IMR-90 (cell line): ENCODE results near the gene CCSER2. TPM values are rescaled to one million over a fixed set of nuclear protein-coding genes. Genes with fewer than 3 reads are reported as not detected.

Experiments used
- ATAC-seq: fragments of 200-7000 bp; cut with Tn5 transposase; 2 replicates; pipeline ENCODE4 v1.9.1; 2020; ENCODE audit warnings: low read depth, mild to moderate bottlenecking, moderate library complexity
- BruUV-seq: library from RNA; stranded (reverse); fragments of 400-500 nt; replicated peaks from 2 replicates; lab custom pipeline; 2021; lab: Mats Ljungman, UMichigan
- CTCF ChIA-PET: fragments of 300-600 bp; formaldehyde crosslinking; extraction: SDS; loops from one replicate; lab custom pipeline; 2021; ENCODE audit warnings: antibody characterized with exemption; lab: Yijun Ruan, JAX
- POLR2A ChIA-PET: fragments of 300-600 bp; sonication (Branson Sonifier 250); formaldehyde crosslinking; loops from one replicate; lab custom pipeline; 2022; ENCODE audit warnings: antibody characterized with exemption; ENCODE audit not compliant: unreplicated experiment; lab: Charles Lee
- DNase-seq: peaks from one replicate; pipeline ENCODE4 v3.0.0; 2013
- H2AFZ ChIP-seq: replicated peaks from 2 replicates; pipeline ENCODE3; 2013; ENCODE audit warnings: low read length, mild to moderate bottlenecking; ENCODE audit not compliant: poor library complexity
- H2AK5ac ChIP-seq: 2 replicates; pipeline ENCODE4 v1.6.1; 2013; ENCODE audit warnings: low read depth, low read length, inconsistent platforms
- H2AK9ac ChIP-seq: replicated peaks from 2 replicates; pipeline ENCODE3; 2013; ENCODE audit warnings: mild to moderate bottlenecking, low read depth, low read length, moderate library complexity; ENCODE audit not compliant: poor library complexity
- H2BK120ac ChIP-seq: 2 replicates; pipeline ENCODE4 v1.6.1; 2013; ENCODE audit warnings: low read depth, low read length, inconsistent platforms
- H2BK15ac ChIP-seq: 3 replicates; pipeline ENCODE4 v1.6.1; 2013; ENCODE audit warnings: low read depth, low read length, inconsistent platforms
- H2BK20ac ChIP-seq: 2 replicates; pipeline ENCODE4 v1.6.1; 2013; ENCODE audit warnings: low read depth, mild to moderate bottlenecking, inconsistent platforms, low read length, moderate library complexity
- H2BK5ac ChIP-seq: 2 replicates; pipeline ENCODE4 v1.6.1; 2013; ENCODE audit warnings: mild to moderate bottlenecking, low read depth, low read length, inconsistent platforms; ENCODE audit not compliant: poor library complexity, severe bottlenecking
- H3K14ac ChIP-seq: replicated peaks from 2 replicates; pipeline ENCODE4 v1.6.1; 2013; ENCODE audit warnings: low read depth, low read length, inconsistent platforms
- H3K18ac ChIP-seq: 2 replicates; pipeline ENCODE4 v1.6.1; 2013; ENCODE audit warnings: low read depth, low read length, control low read depth
- H3K23ac ChIP-seq: 2 replicates; pipeline ENCODE4 v1.6.1; 2013; ENCODE audit warnings: low read depth, low read length, inconsistent platforms
- H3K27ac ChIP-seq: 2 replicates; pipeline ENCODE4 v1.5.1; 2013; ENCODE audit warnings: mild to moderate bottlenecking, control low read depth, low read length; ENCODE audit not compliant: insufficient read depth
- H3K27me3 ChIP-seq: 2 replicates; pipeline ENCODE4 v1.6.1; 2013; ENCODE audit warnings: low read length; ENCODE audit not compliant: control insufficient read depth, insufficient read depth
- H3K36me3 ChIP-seq: 2 replicates; pipeline ENCODE4 v1.6.1; 2013; ENCODE audit warnings: low read length, mixed read lengths; ENCODE audit not compliant: control insufficient read depth, insufficient read depth
- H3K4ac ChIP-seq: 2 replicates; pipeline ENCODE4 v1.6.1; 2013; ENCODE audit warnings: low read depth, low read length, inconsistent platforms
- H3K4me1 ChIP-seq: 2 replicates; pipeline ENCODE4 v1.6.1; 2013; ENCODE audit warnings: low read length, mixed read lengths; ENCODE audit not compliant: control insufficient read depth, insufficient read depth
- H3K4me2 ChIP-seq: 2 replicates; pipeline ENCODE4 v1.6.1; 2013; ENCODE audit warnings: low read depth, mild to moderate bottlenecking, control low read depth, low read length, moderate library complexity
- H3K4me3 ChIP-seq: 2 replicates; pipeline ENCODE4 v1.5.1; 2013; ENCODE audit warnings: low read depth, mild to moderate bottlenecking, control low read depth, low read length, moderate library complexity; ENCODE audit not compliant: insufficient read depth
- H3K56ac ChIP-seq: 2 replicates; pipeline ENCODE4 v1.6.1; 2013; ENCODE audit warnings: low read length, inconsistent platforms; ENCODE audit not compliant: insufficient read depth; ENCODE audit errors: extremely low read depth
- H3K79me1 ChIP-seq, 2 experiments: 2 replicates each; pipeline ENCODE4 v1.6.1; 2013; ENCODE audit warnings: low read length in 2 of 2, inconsistent platforms in 1 of 2, low read depth in 1 of 2
- H3K9ac ChIP-seq: 2 replicates; pipeline ENCODE4 v1.6.1; 2013; ENCODE audit warnings: low read depth, low read length, control low read depth
- H3K9me1 ChIP-seq: 2 replicates; pipeline ENCODE4 v1.6.1; 2013; ENCODE audit warnings: low read length, inconsistent platforms; ENCODE audit not compliant: insufficient read depth
- H3K9me3 ChIP-seq: 2 replicates; pipeline ENCODE4 v1.6.1; 2013; ENCODE audit warnings: low read length; ENCODE audit not compliant: control insufficient read depth, insufficient read depth
- H4K20me1 ChIP-seq: 2 replicates; pipeline ENCODE4 v1.6.1; 2013; ENCODE audit warnings: low read length, inconsistent platforms; ENCODE audit not compliant: insufficient read depth
- H4K5ac ChIP-seq: 2 replicates; pipeline ENCODE4 v1.6.1; 2013; ENCODE audit warnings: mild to moderate bottlenecking, low read depth, low read length, control low read depth
- H4K8ac ChIP-seq, 2 experiments: 2 replicates each; pipeline ENCODE4 v1.6.1; 2013; ENCODE audit warnings: low read depth in 2 of 2, low read length in 2 of 2, control low read depth in 1 of 2, inconsistent platforms in 1 of 2
- H4K91ac ChIP-seq: 2 replicates; pipeline ENCODE4 v1.6.1; 2013; ENCODE audit warnings: low read depth, low read length, inconsistent platforms; ENCODE audit not compliant: insufficient read depth
- BHLHE40 ChIP-seq: fragments of 150-350 bp; IDR thresholded peaks from 2 replicates; pipeline ENCODE4 v1.6.1; 2016; ENCODE audit warnings: mild to moderate bottlenecking, low read depth, low read length
- CHD1 ChIP-seq: IDR thresholded peaks from 2 replicates; pipeline ENCODE4 v1.6.1; 2012; ENCODE audit warnings: low read depth, low read length, improper control_type of control experiment
- CTCF ChIP-seq: conservative IDR thresholded peaks from 2 replicates; pipeline ENCODE4 v1.5.1; 2012; ENCODE audit warnings: mild to moderate bottlenecking, low read depth, low read length, improper control_type of control experiment
- MXI1 ChIP-seq: IDR thresholded peaks from 2 replicates; pipeline ENCODE4 v1.6.1; 2012; ENCODE audit warnings: low read depth, mild to moderate bottlenecking, low read length, moderate library complexity, borderline replicate concordance
- NFE2L2 ChIP-seq: fragments of 150-350 bp; IDR thresholded peaks from 2 replicates; pipeline ENCODE4 v1.6.1; 2016; ENCODE audit warnings: low read depth, mild to moderate bottlenecking, low read length
- POLR2A ChIP-seq: IDR thresholded peaks from 2 replicates; pipeline ENCODE4 v1.6.1; 2012; ENCODE audit warnings: mild to moderate bottlenecking, low read depth, low read length
- WGBS, 2 experiments: methylation state at CpG; one replicate each; pipeline versions ENCODE4 v1.1.5 to v1.1.7; 2013; ENCODE audit warnings: missing lambda C conversion rate in 2 of 2; ENCODE audit not compliant: insufficient read length in 1 of 2; ENCODE audit errors: extremely low coverage in 2 of 2; 5-methylcytosine and 5-hydroxymethylcytosine counted together
- dilution Hi-C: fragments of 300-500 bp; cut with HindIII; formaldehyde crosslinking; loops from one replicate; pipeline ENCODE4 v1.14.3; 2018; ENCODE audit warnings: low sequenced_read_pairs; ENCODE audit not compliant: unreplicated experiment
- in situ Hi-C: fragments of 300-500 bp; cut with MboI; formaldehyde crosslinking; loops from 3 replicates; pipeline ENCODE4 v1.14.3; 2019; ENCODE audit warnings: low sequenced_read_pairs, inconsistent platforms, mixed read lengths
- intact Hi-C: fragments of 100-400 bp; cut with micrococcal nuclease; formaldehyde crosslinking; loops from 2 replicates; pipeline ENCODE4 v1.10.0; 2022
- polyA plus RNA-seq, 3 experiments: library from polyadenylated mRNA; depleted of rRNA; stranded (reverse); fragments of >200 nt; gene quantifications; 2 replicates each; pipeline ENCODE4 v1.2.3, GENCODE V29; 2012; ENCODE audit warnings: low replicate concordance in 1 of 3
- total RNA-seq: library from RNA; depleted of rRNA; stranded (reverse); fragments of >200 nt; gene quantifications from 2 replicates; pipeline ENCODE4 v1.2.3, GENCODE V29; 2012

The CCSER2 gene
- total and polyA plus RNA-seq, 2 of the 4 experiments (the other 2 are of a cell fraction): 20.4 to 31.7 TPM

GRCh38 chr10:84294766-84295447 is 33.5 kb upstream of the CCSER2 start:
- Histone ChIP-seq H3K18ac (no peak overlapping the region; the same call in 1 of the 2 replicates), H3K4ac (peak overlapping the region; percentile 64; the same call in 1 of the 2 replicates), H4K8ac (no peak overlapping the region), H2BK5ac (peak overlapping the region; percentile 33), H2AK9ac (no peak overlapping the region), H4K5ac (no peak overlapping the region), H3K14ac (0 out of 2 replicates have a peak overlapping the region, but pooled peaks have one; percentile 26), H3K36me3 (no peaks in the 10 kb centered on the region), H3K56ac (no peak overlapping the region), H4K91ac (0 out of 2 replicates have a peak overlapping the region, but pooled peaks have one; percentile 48), H3K4me3 (no peak overlapping the region), H3K27me3 (peaks cover under 1% of the 10 kb centered on the region; the same call in 1 of the 2 replicates), H2BK120ac (peak overlapping the region; percentile 49), H2BK15ac (peak overlapping the region; percentile 70; the same call in 1 of the 3 replicates), H3K27ac (no peak overlapping the region), H3K9me1 (peaks cover 19% of the 10 kb centered on the region), H3K4me1 (peaks cover 13% of the 10 kb centered on the region), H3K79me1 (0 out of 4 replicates have a peak, but pooled peaks cover 0 to 4% of the 10 kb centered on the region in 2 experiments), H2BK20ac (peak overlapping the region; percentile 67; the same call in 1 of the 2 replicates), H2AFZ (peak overlapping the region; percentile 10), H3K4me2 (no peak overlapping the region), H3K9ac (no peak overlapping the region), H2AK5ac (peak overlapping the region; percentile 46; the same call in 1 of the 2 replicates), H3K9me3 (no peaks in the 10 kb centered on the region), H3K23ac (no peak overlapping the region), H4K20me1 (no peaks in the 10 kb centered on the region)
- ChIA-PET POLR2A (no interaction called here), CTCF (no interaction called here)
- dilution Hi-C loops: no loop called here
- WGBS, 2 experiments: no CpG with 5 or more reads among the region's 1 CpG
- TF ChIP-seq MXI1 (no peak), POLR2A (no peak), CTCF (no peak), BHLHE40 (no peak), CHD1 (no peak), NFE2L2 (no peak)
- DNase-seq: peak; percentile 46
- in situ Hi-C loops: no loop called here
- ATAC-seq: no peak
- no TSS peak for BruUV-seq
- intact Hi-C loops: loop anchor here (5.0 kb wide), 1 partner anchor 67 kb away; no protein-coding TSS in a partner anchor
